NB4 (cell line): ENCODE measurements around the gene GLYATL1B.
A peak's percentile ranks its signal among the peaks of the same experiment; 100 is the strongest.
"Not testable (repeated sequence)": the region's sequence is repeated elsewhere in the genome, so short reads cannot be mapped to it uniquely, and the experiment has no call there.

Source experiments
- DNase-seq: peaks from one replicate; pipeline ENCODE4 v3.0.0; 2010; ENCODE audit warnings: low read depth
- H3K4me3 ChIP-seq: one replicate; pipeline ENCODE4 v1.5.1; 2011; ENCODE audit warnings: mild to moderate bottlenecking, low read depth, low read length, moderate library complexity
- CTCF ChIP-seq: IDR thresholded peaks from one replicate; pipeline ENCODE4 v1.5.1; 2012; ENCODE audit warnings: low read depth, low read length
- MYC ChIP-seq: IDR thresholded peaks from 2 replicates; pipeline ENCODE4 v1.6.1; 2011; ENCODE audit warnings: low read depth, low read length
- POLR2A ChIP-seq: IDR thresholded peaks from 2 replicates; pipeline ENCODE4 v1.6.1; 2011; ENCODE audit warnings: mild to moderate bottlenecking; ENCODE audit not compliant: insufficient read length; ENCODE audit errors: extremely low read depth
- TF ChIP-seq, protein P1 (sequence below): IDR thresholded peaks from 2 replicates; pipeline ENCODE4 v1.6.1; 2011; ENCODE audit warnings: low read depth, low read length

Gene GLYATL1B

GRCh38 chr11:59062602-59063529, 23.2 kb upstream of the GLYATL1B start:
- H3K4me3 ChIP-seq: no peak overlapping the region
- no peak for DNase-seq
- no peak for TF ChIP-seq POLR2A
- TF ChIP-seq, protein P1, sequence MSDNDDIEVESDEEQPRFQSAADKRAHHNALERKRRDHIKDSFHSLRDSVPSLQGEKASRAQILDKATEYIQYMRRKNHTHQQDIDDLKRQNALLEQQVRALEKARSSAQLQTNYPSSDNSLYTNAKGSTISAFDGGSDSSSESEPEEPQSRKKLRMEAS: no peak
- no peak for TF ChIP-seq MYC
- TF ChIP-seq CTCF: no peak

DNA sequence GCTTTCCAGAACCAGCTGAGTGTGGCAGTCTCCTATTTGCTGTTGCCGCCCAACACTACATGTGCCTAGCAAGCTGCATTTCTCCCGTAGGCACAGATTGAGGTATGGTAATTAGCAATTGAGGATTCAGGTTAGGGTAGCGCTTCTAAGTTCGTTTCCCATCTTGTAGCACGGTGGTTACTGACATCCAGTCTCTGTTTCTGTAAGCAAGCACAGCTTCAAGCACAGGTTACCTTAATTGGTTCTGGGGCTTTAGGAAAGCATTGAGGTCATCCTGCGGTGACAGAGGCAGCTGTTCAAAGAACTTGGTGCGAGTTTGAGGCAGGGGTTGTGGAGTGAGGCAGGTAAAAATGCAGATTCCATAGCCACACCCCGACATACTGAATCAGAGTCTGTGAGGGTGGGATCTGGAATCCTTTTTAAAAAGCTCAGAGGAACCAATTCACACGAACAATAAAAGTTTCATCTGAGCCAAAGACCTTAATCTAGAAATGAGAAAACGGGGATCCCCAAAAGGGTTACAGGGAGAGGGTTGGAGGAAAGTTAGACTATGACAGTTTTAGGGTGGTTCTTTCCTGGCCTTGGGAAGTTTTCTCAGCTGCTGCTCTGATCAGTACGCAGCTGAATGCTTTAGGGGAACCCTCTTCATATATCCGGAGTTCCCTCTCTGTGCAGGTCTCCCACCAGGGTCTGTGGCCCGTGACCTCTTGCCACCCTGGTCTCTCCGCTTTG, 21.9 kb upstream of the GLYATL1B start:
- not testable (repeated sequence) for DNase-seq, H3K4me3 ChIP-seq

DNA sequence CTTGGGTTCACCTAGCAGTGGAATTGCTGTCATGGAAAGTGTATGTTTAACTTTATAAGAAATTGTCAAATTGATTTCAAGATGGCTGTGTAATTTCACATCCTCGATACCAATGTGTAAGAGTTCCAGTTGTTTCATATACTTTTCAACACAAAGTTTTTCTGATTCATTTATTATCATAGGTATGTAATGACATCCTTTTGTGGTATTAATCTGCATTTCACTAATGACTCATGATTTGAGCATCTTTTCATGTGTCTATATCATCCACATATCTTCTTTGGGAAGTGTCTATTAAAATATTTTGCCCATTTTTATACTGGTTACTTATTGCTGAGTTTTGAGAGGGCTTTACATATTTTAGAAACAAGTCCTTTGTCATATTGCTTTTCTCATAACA, 17.0 kb upstream of the GLYATL1B start:
- no peak for TF ChIP-seq MYC
- TF ChIP-seq, protein P1: no peak
- TF ChIP-seq POLR2A: no peak
- no peak for TF ChIP-seq CTCF
- no peak for DNase-seq
- no peak overlapping the region for H3K4me3 ChIP-seq

DNA sequence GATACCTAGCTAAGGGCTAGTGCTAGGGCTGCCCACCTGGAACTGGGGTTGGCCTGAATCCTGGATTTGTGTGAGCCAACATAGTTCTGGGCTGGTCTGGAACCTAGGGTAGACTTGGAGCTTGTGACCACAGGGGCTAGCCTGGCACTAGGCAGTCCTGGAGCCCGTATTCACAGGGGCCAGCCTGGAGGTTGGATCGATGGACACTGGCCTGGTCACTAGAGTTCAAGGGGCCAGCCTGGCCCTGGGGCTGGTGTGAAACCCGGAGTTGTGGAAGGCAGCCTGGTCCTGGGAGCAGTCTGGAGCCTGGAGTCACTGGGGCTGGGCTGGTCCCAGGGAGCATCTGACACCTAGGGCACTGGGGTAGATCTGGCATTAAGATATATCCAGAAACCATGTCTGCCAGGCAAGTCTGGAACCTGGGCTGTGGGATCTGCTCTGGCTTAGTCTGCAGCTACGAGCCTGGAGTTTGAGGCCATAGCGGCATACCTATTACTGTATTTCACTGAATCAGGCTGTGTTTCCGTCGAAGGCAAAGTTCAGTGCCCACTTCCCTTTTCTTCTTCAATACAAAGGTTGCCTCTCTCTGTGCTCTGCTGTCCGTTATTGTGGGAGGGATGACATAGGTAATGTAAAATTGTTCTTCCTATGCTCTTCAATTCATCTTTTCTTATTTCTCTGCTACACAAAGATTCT, 9.1 kb upstream of the GLYATL1B start:
- DNase-seq: peak; percentile 9
- H3K4me3 ChIP-seq: no peak overlapping the region
- TF ChIP-seq, protein P1: no peak
- TF ChIP-seq MYC (no peak), CTCF (no peak), POLR2A (no peak)

GRCh38 chr11:59078435-59078834, 7.7 kb upstream of the GLYATL1B start:
- no peak for DNase-seq
- no peak for TF ChIP-seq MYC
- no peak for TF ChIP-seq CTCF
- TF ChIP-seq POLR2A: no peak
- TF ChIP-seq, protein P1: no peak
- no peak overlapping the region for H3K4me3 ChIP-seq

DNA sequence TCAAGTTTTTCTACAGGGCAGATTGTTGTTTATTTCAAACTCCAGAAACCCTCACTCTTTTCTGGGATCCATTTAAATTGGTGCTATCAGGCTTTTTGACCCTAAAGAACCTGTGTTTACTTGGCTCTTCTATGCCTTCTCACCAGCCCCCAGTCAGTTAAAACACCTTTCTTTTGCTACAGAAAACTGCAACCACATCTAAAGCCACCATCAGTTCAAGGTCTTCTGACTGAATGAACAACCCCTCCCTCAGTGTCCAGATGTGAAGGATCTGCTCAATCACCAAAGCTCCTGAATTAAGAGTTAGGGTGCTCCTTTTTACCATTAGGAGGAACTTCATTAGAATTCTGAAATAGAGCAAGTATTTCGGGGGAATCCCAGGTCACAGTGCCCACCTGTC, 7.0 kb upstream of the GLYATL1B start:
- TF ChIP-seq CTCF: no peak
- no peak for TF ChIP-seq POLR2A
- DNase-seq: no peak
- H3K4me3 ChIP-seq: no peak overlapping the region

- not testable (repeated sequence) for DNase-seq, H3K4me3 ChIP-seq
Observed at GRCh38 chr11:59080421-59080820, 5.7 kb upstream of the GLYATL1B start.

DNA sequence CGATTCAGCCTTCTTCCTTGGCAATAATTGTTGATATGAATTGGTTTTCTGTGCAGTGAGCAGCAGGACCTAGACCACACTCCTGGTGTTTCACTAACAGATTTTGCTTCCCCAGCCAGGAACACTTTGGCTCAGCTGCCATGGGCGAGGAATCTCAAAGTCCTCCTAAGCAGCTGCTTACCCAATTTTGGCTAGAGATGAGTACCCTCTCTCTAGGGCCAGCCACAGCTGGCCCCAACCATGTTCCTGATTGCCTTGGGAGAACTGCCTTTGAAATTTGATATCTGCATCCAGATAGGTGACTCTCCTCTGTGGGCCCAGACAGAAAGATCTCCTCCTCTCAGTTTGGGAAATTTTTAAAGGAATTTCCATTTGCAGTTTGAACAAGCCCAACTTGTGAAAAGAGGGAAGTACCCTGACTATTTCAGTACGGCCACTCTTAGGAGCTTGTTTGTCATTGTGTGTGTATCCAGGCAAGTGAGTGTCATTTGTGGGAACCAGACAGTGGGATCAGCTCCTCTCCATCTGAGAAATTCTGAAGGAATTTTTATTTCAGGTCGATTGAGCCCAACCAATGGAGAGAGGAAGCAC, 4.6 kb upstream of the GLYATL1B start:
- not testable (repeated sequence) for H3K4me3 ChIP-seq, DNase-seq
